ENCODE results near the gene EFNA1.
"Not testable (repeated sequence)": the region's sequence is repeated elsewhere in the genome, so short reads cannot be mapped to it uniquely, and the experiment has no call there.

The EFNA1 gene

DNA sequence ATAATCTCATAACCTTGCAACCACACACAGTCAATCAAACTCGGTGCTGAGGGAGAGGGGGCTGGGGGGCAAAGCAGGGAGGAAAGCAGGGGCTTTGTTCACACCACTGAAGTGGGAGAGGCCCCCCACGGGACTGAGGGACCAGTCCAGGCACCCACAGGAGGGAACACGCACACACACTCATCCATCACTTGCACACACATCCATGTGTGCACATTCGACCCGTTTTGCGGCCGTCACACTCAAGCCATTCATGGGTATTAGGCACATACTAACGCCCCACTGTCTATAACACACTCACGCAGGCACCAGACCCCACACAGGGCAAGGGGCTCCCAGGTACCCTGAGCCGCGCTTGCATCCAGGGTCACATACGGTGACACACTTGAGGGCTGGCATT lies 35.0 kb upstream of the EFNA1 start:
- DNase-seq: no peak

DNA sequence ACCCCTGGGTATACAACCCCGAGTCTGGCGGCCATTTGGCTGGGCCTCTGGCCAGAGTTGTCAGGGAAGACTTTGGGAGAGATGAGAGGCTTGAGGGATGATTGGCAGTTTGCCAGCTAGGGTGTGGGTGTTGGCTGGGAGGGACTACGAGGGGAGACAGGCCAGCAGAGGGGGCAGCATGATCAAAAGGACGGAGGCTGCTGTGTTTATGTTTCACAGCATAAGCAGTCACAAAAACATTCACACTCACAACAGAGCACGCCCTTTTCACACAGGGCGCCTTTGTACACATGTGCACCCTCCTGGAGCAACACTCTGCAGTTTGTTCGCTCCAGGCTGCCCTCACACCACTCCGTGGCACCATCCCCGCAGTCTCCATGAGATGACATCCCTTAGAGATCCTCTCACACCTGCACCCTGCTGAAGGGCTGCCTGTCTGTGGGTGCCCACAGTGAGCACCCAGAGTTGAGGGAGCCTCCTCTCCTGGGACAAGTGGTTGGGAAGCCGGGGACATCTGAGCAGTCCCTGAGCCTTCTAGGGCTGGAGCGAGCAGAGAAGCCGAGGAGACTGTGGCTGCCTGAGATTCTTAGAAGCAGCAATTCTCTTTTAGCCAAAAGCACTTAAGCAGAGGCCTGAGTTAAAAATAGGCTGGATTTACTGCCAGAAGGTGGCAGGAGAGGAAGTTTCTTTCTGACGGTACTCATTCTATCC lies 33.6 kb upstream of the EFNA1 start:
- DNase-seq: no peak

DNA sequence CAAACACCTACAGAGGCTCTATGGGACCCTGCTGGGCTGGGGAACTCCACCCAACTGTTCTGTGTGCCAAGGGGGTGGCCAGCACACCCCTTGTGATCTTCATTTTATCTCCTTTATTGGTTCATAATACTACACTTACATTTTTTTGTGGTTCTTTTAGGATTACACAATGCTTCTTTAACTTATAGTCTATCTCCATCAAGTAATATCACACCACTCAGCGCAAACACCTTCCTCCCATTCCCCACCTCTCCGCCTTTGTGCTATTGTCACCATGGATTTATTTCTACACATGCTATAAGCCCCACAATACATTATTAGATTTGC lies 33.1 kb upstream of the EFNA1 start:
- DNase-seq: no peak

DNA sequence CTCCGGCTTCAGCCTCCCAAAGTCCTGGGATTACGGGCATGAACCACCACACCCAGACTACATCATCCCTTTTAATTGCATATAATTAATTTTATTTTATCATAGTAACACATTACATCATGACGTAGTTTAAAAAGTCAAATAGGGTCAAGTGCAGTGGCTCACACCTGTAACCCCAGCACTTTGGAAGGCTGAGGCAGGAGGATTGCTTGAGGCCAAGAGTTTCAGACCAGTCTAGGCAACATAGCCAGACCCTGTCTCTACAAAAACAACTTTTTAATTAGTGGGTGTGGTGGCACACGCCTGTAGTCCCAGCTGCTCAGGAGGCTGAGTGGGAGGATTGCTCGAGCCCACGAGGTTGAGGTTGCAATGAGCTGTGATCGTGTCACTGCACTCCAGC lies 28.3 kb upstream of the EFNA1 start:
- no peak for DNase-seq

DNA sequence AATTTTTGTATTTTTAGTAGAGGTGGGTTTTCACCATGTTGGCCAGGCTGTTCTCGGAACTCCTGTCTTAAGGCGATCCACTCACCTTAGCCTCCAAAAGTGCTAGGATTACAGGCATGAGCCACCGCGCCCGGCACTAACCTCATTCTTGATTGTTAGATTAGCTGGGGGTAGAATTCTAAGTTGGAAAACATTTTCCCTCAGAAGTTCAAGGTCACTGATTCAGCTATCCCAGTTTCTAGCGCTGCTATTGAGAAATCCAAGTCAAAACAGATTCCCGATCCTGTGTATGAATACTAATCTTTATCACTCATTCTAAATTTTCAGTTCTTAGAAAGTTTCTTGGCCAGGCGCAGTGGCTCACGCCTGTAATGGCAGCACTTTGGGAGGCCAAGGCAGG lies 24.4 kb upstream of the EFNA1 start:
- no peak for DNase-seq

DNA sequence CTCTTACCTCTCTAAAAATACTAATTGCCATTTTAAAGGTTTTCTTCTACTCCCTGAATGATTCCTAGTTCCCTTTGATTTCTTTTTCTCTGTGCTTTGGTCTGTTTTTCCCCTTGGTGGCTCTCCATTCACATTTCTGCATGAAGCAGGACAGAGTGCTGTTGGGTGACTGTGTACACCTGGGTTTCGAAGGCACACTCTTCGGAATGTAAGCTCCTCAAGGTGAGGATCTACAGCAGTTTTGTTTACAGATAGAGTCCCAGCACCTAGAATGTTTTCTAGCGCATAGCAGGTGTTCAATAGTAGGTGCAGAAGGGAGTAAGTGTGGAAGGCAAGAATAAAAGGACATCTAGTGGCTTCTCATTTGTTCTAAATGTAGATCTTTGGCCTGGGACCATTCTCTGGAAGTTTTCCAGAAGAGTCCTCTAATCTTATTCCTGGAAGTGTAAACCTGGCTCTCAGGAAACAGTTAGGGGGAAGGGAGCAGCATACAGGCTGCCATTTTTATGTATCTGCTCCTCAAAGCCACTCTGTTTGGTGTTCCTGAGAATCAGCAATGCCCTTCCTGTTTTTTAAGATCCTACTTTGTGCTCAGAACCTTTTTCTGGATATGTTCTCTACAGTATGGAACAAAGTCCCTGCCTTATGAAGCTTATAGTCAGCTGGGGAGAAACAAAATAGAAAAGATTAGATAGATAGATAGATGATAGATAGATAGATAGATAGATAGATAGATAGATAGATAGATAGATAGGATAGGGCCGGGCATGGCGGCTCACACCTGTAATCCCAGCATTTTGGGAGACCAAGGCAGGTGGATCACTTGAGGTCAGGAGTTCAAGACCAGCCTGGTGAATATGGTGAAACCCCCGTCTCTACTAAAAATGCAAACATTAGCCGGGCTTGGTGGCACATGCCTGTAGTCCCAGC lies 22.8 kb upstream of the EFNA1 start:
- DNase-seq: no peak

DNA sequence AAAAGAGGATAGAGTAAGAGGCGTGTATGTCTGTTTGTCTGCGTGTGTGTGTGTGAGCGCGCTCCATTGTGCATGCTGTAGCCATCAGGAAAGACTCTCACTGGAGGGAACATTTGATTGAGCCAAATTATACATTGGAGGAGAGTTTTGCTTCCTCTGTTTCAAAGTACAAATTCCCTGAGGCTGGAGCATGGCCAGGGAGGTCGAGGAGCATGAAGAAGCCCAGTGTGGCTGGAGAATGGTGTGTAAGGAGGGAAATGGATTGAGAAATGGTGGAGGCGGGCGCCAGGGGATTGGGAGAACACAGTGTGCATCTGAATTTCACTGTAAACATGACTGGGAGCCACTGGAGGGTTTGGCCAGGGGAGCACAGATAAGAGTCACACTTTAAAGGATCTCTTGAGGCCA lies 22.1 kb upstream of the EFNA1 start:
- no peak for DNase-seq

DNA sequence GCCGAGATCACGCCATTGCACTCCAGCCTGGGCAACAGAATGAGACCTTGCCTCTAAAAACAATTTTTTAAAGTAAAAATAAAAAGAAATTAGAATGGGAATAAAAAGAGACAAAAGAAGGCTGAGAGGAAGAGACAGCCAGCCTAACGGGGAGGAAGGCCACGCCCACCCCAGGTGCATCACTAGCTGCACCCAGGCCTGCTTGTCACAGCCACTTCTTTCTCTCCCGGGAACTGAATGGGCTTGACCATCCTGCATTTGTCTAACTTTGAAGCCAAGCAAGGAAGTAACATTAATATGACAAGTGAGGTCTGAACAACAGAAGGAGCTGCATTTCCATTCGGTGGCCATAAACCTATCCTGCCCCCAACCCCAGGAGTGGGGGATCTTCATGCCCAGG lies 20.8 kb upstream of the EFNA1 start:
- DNase-seq: no peak

DNA sequence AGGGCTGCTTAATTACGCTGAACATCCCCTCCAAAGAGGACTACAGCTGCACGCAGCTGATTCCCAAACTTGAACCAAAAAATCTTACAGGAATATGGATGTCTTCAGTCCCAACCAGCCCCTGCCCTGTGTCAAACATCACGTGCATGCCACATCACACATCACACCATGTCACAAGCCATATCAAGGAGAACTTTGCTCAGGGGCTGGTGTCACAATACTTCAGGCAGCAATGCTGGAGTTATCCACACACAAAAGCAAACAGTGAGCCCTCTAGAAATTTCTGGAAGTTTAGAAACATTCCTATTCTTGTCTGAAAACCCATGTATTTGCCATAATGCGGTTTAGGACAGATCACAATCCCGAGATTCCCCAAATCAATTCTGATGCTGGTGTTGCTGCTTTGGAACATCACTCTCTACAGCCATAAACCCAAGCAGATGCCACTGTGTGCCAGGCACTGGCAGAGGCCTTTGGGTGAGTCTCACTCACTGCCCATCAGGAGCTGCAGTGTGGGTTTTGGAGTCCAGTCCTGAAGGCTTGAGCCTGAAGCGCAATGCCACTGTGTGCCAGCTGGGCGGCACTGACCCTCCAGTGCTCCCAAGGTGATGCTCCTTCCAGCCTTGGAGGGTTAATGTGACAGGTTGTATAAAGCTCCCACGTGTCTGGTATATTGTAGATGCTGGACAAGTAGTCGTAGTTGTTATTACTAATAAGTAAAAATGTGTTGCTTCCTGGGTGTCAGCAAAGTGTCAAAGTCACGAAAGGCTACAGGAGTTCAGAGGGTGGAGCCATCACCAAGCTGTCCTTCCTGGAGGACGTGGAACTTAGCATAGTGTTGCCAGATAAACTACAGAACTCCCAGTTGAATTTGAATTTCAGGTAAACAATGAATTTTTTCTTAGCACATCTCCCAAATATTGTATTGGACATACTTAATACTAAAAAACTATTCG lies 20.1 kb upstream of the EFNA1 start:
- no peak for DNase-seq

DNA sequence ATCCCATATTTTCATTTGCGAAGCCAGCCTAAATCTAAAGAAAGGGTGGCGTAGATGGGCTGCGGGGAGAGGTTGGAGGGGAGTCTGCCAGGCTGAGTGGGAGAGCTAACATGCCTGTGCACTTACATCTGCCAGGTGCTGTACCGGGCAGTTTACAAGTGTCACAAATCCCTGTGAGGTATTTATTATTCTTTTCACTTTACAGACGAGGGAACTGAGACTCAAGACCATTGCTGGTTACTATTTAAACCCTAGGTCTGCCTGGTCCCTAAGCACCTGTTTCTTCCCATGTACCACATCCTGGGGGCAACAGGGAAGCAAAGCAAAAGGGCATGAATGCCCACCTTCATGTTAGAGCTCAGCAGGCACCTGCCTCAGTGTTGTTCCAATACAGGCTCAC lies 19.4 kb upstream of the EFNA1 start:
- no peak for DNase-seq

DNA sequence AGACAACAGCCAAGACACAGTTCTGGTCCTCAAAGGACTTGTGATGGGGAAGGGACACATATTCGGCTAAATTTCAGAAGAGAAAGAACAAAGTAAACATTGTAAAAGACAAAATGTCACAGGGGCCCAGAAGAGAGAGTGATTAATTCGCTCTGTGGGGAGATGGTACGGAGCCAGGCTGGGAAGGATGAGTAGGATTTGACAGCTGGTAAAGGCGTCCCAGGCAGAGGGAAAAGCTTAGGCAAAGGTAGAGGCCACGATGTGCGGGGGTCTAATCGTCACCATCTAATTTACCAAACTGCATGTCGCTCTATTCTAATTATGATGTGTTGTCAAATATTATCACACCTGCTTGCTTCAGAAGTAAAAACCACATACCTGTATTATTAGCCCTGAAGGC lies 17.3 kb upstream of the EFNA1 start:
- DNase-seq: no peak

DNA sequence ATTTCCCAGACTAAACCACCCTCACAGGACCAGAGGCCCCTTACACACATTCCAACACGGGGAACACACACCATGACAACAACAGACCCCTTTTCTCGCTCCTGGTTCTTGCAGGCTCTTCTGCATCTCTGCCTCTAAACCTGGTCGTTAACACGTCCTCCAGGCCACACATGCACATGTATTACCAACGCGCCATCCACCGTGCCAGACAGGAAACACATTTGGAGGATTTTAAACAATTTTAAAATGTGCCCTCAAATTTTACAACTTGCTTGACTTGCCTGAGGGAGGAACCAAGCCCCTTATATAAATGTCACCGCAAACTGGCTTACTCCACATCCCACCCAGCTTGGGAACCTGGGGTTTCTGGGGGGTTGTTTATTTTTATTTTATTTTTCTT lies 16.9 kb upstream of the EFNA1 start:
- no peak for DNase-seq

DNA sequence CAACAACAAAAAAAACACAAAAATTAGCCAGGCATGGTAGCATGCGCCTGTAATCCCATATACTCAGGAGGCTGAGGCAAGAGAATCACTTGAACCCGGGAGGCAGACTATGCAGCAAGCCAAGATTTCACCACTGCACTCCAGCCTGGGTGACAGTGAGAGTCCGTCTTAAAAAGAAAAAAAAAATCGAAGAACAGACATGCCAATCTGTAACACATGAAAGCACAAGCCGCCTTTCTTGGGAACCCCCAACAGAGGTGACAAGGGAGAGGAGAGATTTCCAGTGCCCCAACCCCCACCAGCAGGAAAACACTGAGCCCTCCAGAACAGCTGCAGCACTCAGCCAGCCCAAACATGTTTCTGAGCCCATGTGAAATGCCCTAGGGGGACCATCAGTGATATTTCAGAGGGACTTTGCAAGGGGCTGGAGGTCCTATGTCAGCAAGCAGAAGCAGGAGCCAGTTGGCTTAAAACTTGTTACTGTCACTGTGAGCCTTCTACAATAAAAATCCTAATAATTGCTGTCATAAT lies 14.2 kb upstream of the EFNA1 start:
- no peak for DNase-seq

DNA sequence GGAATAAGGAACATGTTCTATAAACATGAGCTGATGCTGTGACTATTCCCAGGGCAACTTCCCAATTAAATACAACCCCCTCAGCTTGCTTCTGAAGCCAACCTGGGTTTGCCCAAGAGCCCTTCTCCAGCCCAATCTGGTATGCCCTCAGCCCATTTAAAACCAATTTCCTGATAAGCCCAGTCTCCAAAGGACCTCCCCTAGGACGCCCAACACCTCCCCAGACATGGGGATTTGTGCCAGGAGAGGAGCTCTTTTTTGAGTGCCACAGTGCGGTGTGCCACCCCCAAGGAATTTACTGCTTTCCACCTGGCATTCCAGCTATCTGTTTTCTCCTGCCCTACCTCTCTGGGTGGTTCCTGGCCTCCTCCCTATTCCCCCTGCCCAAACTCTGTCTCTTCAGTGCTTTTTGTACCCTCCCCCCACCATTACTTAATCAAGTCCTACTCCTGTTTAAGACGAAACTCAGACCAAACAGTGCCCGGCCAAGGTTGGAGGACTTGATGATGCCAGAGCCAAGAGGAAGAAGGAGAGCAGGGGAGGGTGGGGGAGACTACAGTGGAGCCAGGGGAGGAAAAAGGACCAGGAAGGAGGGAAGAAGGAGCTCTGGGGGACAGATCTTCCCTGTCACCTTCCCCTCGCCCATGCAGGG lies 11.4 kb upstream of the EFNA1 start:
- no peak for DNase-seq

DNA sequence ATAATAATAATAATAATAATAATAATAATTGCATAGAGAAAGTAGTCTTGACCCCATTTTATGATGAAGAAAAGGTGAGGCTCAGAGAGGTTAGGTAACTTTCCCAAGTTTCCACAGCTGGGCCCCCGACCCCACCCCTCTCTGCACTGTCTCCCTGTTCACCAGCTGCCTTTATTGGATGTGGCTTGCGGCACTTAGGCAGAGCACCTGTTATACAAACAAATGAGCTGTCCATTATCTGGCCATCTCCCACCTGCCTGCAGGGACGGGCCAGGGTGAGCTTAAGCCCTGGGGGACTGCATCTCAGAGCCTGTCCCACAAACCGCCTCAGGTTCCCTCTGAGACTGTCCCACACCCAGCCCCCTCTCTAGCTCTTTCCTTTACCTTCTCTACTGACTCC lies 10.1 kb upstream of the EFNA1 start:
- DNase-seq: no peak

DNA sequence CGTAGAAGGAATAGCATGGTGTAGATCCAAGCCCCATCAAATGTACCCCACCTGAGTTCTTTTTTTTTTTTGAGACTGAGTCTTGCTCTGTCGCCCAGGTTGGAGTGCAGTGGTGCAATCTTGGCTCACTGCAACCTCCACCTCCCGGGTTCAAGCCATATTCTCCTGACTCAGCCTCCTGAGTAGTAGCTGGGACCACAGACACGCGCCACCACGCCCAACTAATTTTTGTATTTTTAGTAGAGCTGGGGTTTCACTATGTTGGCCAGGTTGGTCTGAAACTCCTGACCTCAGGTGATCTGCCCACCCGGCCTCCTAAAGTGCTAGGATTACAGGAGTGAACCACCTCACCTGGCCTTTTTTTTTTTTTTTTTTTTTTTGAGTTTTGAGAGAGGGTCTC lies 9.6 kb upstream of the EFNA1 start:
- DNase-seq: not testable (repeated sequence)

DNA sequence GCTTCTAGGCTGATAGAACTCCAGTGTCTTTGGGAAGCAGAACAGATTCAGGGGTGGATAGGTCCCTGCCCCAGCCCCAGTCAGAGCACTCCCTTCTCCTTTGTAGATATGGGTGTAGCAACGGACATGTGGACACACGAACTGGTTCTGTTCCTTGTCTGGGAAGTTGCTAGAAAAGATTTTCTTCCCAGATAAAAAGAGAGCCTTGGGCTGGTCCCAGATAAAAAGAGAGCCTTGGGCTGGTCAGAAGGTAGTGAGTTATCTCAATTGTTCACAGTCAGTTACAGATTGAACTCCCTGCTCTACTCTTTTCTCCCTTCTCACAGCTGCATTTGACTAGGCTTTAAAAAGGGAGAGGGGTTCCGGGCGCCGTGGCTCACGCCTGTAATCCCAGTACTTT lies 7.4 kb upstream of the EFNA1 start:
- no peak for DNase-seq

DNA sequence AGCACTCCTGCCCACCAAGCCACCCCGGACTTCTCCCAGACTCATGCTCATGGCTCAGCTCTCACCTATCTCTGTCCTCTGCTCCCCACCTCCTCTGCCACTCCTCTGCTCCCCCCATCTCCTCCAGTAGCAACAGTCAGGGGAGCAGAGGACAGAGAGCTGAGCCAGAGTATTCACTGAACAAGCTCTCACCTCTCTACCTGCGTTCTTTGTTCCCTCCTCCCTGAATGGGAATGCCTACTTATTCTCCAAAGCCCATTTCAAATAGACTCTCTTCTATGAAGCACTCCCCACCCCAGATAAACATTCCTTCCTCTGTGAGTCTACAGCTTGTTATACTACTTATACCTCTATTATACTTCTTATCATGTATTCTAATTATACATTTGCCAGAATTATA lies 6.4 kb upstream of the EFNA1 start:
- DNase-seq: no peak

DNA sequence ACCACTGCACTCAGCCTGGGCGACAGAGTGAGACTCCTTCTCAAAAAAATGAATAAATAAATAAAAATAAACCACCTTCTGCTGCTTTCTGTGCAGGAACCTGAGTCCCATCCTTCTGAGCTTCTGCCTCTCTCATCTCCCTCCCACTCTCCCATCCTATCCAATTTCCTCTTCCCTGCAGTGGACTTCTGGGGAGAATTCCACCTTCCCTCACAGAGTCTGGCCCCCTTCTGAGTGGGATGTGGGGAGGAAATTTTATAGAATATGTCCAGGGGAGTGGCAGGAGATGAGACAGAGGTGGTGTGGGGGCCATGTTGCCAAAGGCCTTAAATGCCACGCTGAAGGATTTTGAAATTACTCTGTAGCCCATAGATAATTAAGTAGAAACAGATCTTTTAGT lies 5.4 kb upstream of the EFNA1 start:
- no peak for DNase-seq

DNA sequence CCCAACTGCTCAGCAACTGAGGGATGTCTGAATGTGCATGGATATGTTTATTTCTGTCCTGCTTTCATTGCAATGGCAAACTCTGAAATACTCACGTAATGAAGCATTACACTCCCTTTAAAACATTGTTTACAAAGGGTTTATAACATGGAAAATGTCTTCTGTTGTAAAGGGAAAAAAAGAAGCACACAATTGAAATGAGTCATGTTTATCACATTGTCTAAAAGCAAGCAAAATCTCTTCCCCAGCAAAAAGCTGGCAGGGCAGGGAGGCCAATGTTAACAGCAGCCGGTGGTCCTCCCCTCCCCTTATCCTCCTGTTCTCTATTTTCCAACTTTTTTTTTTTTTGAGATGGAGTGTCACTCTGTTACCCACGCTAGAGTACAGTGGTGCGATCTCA lies 3.9 kb upstream of the EFNA1 start:
- DNase-seq: no peak

DNA sequence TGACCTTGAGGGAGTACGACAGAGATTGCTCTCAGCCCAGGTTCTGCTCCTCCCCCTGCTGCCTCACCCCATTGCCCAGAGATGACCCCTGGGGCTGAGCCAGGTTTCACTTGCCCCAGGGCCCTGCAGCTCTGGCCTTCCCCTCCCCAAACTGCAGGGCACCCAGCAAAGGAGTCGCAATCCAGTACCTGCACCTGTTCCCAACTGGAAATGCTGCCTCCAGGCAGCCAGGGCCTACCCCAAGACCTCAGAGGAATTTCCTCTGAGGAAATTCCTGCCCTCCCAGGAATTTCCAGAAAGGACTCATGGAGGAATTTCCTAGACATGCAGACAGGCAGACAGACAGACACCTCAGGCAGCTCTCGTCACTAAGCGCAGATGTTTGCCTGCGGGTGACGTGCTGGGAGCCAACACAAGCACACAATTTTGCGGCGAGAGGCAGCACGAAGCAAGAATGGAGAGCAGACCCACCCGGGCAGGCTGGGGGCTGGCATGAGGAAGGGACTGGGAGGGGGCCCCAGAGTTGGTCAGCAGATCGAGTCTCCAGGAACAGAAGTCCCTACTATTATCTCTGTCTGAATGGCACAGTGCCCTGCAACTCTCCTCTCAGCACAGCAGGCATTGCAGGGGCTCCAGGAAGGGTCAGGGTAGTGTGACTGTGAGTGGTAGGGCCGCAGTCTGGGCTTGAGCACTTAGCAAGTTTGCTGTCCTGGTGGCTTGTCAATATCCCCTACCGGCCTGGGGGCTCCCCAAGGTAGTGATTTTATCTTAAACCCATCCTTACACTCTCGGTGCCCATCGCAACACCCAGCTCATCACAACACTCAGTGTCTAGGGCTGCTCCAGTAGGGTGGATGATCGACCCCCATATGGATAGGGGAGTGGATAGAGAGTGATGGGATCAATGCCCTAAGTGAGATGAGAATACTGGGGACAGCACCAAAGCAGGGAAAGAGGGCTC lies 2.9 kb upstream of the EFNA1 start:
- DNase-seq: no peak
